ENCODE results near the gene DHRS13.
"Not testable (repeated sequence)": the region's sequence is repeated elsewhere in the genome, so short reads cannot be mapped to it uniquely, and the experiment has no call there.

Gene DHRS13

GRCh38 chr17:28854457-28855335 is 48.2 kb downstream of the DHRS13 start, which contains the start of gene ERAL1:
ERAL1 (plus strand) TSS chr17:28855016; CDS start chr17:28855035, 19 bp downstream.
- DNase-seq (ENCODE audit: low read depth), result peak; percentile 60
- in situ Hi-C loops (cut with HindIII; ENCODE audit: low sequenced_read_pairs), result no loop called here
- H3K4me3 ChIP-seq (ENCODE audit: low read depth, low read length), result peak within 1 kb of the TSS; percentile 90
- no peak for TF ChIP-seq CTCF (IDR thresholded peaks at IDR 0.05; ENCODE audit: low read depth, low read length, missing control alignments)

GRCh38 chr17:28853295-28853694 is 49.6 kb downstream of the DHRS13 start:
- DNase-seq (ENCODE audit: low read depth), result no peak
- in situ Hi-C loops (cut with HindIII; ENCODE audit: low sequenced_read_pairs), result no loop called here
- H3K4me3 ChIP-seq (ENCODE audit: low read depth, low read length), result no peak overlapping the region
- TF ChIP-seq CTCF (IDR thresholded peaks at IDR 0.05; ENCODE audit: low read depth, low read length, missing control alignments), result no peak

GRCh38 chr17:28849281-28849680 is 53.6 kb downstream of the DHRS13 start:
- no peak for TF ChIP-seq CTCF (IDR thresholded peaks at IDR 0.05; ENCODE audit: low read depth, low read length, missing control alignments)
- no peak overlapping the region for H3K4me3 ChIP-seq (ENCODE audit: low read depth, low read length)
- in situ Hi-C loops (cut with HindIII; ENCODE audit: low sequenced_read_pairs), result no loop called here
- DNase-seq (ENCODE audit: low read depth), result no peak

- H3K4me3 ChIP-seq (ENCODE audit: low read depth, low read length); DNase-seq (ENCODE audit: low read depth); in situ Hi-C loops (cut with HindIII; ENCODE audit: low sequenced_read_pairs): not testable (repeated sequence)
- TF ChIP-seq CTCF (IDR thresholded peaks at IDR 0.05; ENCODE audit: low read depth, low read length, missing control alignments), result peak; percentile 33
Observed at GRCh38 chr17:28848667-28849066, 54.2 kb downstream of the DHRS13 start.
